GM19324 (cell line): ENCODE measurements around the gene SUPT6H.
"Not testable (repeated sequence)": the region's sequence is repeated elsewhere in the genome, so short reads cannot be mapped to it uniquely, and the experiment has no call there.

ENCODE experiments used
- ATAC-seq: cut with Tn5 transposase; IDR thresholded peaks from one replicate; pipeline ENCODE4 v1.9.1; 2021; ENCODE audit warnings: mild to moderate bottlenecking, moderate library complexity; ENCODE audit not compliant: unreplicated experiment, low FRiP score

Gene SUPT6H

DNA sequence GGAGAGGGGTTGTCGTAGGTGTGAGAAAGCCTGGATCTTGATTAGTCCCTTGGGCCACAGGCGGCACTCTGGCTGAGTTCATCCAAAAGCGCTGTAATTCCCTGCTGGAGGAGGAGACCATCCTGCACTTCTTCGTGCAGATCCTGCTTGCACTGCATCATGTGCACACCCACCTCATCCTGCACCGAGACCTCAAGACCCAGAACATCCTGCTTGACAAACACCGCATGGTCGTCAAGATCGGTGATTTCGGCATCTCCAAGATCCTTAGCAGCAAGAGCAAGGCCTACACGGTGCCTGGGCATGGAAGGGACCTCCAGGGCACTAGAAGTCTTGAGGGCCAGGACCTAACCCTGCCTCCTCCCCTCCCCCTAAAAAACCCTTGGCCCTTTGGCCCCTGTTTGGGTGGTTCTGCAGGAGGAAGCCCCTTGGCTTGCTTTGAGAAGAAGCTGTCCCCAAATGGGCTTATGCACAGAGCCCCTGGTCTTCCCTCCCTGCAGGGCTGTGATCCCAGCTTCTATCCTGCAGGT, 72.8 kb downstream of the SUPT6H start:
- ATAC-seq, result no peak

DNA sequence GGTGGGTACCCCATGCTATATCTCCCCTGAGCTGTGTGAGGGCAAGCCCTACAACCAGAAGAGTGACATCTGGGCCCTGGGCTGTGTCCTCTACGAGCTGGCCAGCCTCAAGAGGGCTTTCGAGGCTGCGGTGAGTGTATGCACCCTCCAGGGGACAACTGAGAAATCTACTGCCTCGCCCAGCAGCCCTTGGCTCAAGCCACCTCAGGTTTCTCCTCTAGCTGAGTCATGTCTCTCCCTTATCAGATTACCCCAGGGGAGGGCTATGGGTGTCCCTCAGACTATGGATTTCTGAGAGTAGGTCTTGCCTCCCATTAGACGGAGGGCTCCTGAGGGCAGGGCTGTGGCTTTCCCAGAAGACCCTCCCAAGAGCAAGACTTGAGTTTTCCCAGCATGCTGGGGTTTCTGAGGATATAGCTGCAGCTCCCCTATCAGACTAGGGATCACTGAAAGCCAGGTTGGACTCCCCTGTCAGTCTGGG, 73.3 kb downstream of the SUPT6H start:
- no peak for ATAC-seq

DNA sequence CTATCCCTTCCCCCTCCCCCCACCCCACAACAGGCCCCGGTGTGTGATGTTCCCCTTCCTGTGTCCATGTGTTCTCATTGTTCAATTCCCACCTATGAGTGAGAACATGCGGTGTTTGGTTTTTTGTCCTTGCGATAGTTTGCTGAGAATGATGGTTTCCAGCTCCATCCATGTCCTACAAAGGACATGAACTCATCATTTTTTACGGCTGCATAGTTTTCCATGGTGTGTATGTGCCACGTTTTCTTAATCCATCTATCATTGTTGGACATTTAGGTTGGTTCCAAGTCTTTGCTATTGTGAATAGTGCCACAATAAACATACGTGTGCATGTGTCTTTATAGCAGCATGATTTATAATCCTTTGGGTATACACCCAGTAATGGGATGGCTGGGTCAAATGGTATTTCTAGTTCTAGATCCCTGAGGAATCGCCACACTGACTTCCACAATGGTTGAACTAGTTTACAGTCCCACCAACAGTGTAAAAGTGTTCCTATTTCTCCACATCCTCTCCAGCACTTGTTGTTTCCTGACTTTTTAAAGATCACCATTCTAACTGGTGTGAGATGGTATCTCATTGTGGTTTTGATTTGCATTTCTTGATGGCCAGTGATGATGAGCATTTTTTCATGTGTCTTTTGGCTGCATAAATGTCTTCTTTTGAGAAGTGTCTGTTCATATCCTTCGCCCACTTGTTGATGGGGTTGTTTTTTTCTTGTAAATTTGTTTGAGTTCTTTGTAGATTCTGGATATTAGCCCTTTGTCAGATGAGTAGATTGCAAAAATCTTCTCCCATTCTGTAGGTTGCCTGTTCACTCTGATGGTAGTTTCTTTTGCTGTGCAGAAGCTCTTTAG, 74.1 kb downstream of the SUPT6H start:
- not testable (repeated sequence) for ATAC-seq

DNA sequence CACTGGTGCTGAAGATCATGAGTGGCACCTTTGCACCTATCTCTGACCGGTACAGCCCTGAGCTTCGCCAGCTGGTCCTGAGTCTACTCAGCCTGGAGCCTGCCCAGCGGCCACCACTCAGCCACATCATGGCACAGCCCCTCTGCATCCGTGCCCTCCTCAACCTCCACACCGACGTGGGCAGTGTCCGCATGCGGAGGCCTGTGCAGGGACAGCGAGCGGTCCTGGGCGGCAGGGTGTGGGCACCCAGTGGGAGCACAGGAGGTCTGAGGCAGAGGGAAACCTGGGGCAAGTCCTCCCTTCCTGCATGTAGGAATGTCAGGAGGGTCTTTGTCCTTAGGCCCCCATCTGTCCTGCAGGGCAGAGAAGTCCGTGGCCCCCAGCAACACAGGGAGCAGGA, 75.3 kb downstream of the SUPT6H start:
- no peak for ATAC-seq

DNA sequence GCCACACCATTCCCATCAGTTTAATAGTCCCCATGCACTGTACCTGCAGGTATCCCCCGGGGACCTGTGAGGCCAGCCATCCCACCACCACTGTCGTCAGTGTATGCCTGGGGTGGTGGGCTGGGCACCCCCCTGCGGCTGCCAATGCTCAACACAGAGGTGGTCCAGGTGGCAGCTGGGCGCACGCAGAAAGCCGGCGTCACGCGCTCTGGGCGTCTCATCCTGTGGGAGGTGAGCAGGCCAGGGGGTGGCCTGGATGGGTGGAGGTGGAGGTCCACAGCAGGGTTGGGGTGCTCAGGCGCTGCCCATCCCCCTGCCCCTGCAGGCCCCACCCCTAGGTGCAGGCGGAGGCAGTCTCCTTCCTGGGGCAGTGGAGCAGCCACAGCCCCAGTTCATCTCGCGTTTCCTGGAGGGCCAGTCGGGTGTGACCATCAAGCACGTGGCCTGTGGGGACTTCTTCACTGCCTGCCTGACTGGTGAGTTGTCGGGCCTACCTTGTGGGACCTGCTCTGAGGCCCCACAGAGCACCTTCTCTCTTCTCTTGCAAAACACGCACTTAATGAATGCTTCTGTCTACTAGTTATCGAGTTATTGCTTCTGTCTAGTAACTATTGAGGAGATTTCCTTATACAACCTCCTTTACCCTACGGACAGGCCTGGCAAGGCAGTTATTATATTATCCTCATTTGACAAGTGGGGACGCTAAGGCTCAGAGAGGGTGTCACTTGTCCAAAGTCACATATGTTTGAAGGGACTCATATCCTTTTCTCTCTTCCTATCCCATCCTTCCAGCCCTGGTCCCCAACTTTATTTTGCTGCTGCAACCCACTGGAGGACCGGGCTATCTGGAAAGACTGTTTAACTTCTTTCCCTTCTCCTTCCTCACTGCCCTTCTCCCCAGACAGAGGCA, 76.0 kb downstream of the SUPT6H start:
- ATAC-seq, result peak; percentile 48

DNA sequence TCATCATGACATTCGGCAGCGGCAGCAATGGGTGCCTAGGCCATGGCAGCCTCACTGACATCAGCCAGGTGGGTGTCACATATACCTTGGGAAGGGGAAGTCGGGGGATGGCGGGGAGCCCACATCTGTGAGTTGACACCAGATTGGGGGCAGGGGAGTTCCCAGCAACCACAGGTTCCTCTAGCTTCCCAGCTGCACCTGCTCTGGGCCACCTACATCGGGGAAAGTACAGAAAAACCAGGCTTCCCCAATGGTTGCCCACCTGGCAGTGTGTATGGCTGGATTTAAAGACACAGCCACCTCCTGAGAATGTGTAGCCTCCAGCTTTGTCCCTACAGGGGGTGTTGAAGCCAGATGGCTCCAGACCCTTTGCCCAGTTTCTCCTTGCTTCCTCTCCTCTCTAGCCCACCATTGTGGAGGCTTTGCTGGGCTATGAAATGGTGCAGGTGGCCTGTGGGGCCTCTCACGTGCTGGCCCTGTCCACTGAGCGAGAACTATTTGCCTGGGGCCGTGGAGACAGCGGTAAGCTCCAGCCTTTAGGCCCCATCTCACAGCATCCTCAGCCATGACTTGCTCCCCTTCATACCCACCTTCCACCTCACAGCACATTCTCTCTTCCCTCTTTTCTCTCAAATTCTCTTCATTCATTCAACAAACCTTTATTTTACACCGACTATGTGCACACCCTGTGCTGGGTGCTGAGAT, 76.8 kb downstream of the SUPT6H start:
- no peak for ATAC-seq

DNA sequence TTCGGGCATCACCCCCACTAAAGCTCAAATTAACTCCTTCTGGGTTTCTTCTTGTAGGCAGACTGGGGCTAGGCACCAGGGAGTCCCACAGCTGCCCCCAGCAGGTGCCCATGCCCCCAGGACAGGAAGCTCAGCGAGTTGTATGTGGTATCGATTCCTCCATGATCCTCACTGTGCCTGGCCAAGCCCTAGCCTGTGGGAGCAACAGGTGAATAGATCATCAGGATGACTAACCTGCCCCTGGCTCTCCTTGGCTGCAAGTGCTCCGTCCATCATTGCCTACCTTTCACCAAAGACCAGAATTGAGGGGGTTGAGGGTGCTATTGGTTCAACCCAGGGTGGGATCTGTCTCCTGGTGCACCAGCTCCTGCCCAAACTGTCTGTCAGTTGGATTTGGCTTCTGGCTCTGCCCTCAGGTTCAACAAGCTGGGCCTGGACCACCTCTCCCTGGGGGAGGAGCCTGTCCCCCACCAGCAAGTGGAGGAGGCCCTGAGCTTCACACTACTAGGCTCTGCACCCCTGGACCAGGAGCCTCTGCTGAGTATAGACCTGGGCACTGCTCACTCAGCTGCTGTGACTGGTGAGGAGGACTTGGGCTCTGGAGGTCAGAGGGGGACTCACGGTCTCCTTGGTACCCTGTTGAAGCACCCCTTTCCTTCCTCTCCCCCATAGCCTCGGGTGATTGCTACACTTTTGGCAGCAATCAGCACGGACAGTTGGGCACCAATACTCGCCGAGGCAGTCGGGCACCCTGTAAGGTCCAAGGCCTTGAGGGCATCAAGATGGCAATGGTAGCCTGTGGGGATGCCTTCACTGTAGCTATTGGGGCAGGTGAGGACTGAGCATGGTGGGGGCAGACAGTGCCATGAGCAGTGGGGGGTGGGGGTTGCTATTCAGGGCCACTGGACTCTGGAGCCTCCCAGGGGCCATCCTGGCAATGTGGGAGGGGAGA, 78.7 kb downstream of the SUPT6H start:
- no peak for ATAC-seq

DNA sequence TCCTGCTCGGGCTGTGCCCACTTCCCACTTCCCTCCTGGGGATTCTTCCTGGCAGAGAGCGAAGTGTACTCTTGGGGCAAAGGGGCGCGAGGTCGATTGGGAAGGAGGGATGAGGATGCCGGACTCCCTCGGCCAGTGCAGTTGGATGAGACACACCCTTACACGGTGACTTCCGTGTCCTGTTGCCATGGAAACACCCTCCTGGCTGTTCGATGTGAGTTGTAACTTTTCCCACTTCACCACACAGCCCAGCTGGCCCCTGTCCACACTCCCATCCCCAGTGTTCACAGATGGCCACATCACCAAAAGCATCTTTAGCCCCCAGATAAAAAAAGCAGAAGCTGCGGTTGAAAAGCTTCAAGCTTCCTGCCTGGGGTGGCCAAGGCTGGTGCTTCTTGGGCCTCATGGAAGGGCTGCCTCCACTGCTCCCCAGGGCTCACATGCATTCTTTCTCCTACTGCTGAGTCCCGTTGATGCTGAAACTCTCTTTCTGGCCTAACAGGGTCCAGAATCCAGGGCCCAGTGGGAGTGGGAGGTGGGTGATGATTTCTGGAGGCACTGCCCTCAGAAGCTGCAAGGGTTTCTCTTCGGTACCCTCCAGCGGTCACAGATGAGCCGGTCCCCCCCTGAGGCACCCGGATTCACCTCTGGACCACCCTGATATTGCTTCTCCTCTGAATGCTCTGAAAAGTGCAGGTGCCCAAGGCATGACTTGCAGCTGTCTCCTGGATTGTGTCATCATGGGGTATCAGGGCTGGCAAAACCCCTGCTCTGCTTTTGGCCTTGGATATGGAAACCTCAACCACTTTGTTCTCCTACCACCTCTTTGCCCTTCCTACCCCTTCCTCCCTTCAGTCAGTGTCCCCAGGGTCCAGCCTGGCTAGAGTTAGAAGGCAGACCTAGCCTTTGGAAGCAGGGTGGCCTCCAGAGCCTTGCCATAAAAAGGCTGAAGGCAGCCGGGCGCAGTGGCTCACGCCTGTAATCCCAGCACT, 79.6 kb downstream of the SUPT6H start:
- no peak for ATAC-seq

DNA sequence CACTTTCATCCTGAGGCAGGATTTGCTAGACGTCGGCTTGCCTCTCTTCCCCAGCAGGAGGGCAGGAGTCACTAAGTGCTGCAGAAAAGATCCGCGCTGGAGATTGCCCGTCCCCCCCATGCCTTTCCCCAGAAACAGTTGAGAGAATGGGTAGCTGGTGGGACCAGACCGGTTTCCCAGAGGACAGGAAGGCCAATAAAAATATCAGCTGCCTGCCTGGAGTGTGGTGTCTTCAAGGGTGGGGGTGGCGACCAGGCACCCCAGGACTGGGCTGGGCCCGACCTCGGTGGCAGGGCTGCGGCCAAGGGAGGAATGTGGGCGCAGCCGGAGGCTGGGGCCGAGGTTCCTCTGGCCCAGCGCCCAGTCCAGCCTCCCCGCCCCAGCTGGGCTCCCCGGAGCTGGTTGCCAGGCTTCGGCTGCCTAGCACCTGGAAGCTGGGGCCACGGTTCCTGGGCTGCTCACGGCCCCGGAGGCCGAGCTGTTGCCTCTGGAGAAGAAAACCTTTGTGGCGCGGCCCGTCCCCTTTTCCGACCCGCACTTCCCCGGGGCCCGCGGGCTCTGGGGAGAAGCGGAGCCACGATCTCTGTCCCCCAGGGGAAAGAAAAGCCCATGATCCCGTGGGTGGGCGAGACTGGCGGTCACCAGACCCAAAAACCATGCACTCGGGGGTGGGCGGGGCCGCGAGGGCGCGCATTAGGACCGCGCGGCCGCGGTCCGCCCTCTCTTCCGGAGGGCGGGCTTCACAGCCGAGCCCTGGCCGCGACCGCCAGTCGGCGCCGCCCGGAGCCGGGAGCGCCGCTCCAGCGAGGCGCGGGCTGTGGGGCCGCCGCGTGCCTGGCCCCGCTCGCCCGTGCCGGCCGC, 81.5 kb downstream of the SUPT6H start, which contains the start of gene TRAF4:
Gene TRAF4 (plus strand): TSS at position 769 of the 861 bp plus-strand sequence. CDS start 102 bp downstream, outside the sequence.
- peak; percentile 73 for ATAC-seq

DNA sequence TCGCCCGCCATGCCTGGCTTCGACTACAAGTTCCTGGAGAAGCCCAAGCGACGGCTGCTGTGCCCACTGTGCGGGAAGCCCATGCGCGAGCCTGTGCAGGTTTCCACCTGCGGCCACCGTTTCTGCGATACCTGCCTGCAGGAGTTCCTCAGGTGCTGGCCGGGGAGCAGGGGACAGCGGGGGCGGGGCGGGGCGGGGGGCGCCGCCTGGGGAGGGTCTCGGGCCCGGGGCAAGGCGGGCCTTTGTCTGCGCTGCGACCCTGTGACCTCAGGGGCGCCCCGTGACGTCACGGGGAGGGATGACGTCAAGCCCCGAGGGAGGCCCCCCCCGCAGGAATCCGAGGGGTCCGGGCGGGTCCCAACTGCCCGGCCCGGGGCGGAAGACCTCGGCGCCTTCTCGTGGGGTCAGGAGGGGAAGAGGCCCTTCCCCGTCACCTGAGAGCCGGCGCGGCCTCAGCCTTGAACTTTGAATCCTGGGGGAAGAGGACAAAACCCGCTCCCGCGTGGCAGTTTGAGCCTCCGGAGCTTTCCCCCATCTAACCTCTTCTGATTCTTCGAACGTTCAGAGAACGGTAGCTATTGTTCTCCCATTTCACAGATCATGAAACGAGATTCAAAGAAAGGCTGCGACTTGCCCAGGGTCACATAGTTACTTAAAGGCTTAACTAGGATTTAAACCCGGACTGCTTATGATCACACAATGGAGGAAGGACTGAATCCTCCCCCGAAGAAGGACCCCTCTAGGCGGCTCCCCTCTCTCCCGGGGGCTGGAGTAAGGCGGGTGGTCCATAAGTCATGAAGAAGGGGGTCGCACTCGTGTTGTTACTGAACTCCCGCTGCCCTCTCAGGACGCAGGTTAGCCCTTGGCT, 82.3 kb downstream of the SUPT6H start:
- ATAC-seq, result peak; percentile 25

DNA sequence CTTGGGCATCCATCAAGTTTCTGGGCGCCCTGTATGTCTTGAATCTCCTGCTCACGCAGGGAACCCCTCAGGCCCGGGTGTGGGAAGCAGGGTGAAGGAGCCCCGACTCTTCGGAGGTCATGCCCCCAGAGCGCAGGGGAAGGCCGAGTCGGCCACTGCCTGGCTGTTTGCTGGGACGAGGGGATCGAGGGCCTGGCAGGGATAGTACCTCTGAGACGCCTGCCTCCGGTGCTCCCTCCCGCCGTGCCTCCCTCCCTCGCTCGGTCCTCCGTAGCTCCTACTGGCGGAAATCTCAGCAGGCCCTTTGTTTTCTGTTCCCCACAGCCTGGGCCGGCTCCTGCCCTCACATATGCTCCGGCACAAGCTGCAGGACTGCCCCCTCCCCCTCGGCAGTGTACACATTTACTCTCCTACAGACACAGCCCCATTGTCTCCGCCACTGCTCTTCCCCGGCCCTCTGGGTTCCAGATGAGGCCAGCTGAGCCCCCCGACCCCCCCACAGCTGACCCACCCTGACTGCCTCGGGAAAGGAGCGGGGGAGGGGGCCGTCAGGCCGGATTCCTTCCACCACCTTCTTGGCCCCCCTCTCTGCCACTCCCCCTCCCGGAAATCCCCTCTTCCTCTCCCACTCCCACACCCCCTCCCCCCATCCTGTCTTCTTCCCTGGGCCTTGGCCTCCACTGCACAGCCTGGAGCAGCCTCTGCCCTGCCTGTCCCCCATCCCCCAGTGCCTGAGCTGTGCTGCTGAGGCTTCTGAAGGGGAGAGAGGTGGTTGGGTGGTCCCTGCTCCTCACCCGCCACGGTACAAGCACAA, 83.2 kb downstream of the SUPT6H start:
- no peak for ATAC-seq

DNA sequence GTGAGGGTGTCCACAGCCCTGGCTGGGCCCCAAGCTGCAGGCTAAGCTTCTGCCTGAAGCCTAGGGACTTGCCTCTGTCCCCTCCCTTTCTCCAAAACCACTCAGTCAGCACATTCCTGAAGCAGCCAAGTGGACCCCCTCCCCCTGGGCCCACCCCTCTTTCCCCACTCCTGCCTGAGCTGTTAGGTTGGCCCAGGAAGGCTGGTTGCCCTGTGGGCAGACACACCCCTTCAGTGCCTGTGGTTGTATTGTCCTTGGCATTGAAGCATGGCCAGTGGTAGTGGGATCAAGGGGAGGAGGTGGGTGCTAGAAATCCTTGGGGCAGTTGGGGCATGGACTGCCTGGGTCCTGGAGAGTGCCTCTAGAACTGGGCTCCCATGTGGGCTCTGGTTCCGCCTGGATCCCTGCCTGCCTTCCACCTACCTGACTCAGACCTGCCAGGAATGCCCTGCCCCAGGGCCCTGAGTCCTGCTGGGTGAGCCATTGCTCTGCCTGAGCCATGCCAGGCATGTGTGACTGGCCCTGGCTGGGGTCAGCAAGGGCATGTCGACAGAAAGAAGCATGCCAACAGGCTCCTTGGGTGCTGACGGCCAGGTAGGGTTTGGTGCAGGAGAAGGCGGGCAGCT, 83.9 kb downstream of the SUPT6H start:
- no peak for ATAC-seq

DNA sequence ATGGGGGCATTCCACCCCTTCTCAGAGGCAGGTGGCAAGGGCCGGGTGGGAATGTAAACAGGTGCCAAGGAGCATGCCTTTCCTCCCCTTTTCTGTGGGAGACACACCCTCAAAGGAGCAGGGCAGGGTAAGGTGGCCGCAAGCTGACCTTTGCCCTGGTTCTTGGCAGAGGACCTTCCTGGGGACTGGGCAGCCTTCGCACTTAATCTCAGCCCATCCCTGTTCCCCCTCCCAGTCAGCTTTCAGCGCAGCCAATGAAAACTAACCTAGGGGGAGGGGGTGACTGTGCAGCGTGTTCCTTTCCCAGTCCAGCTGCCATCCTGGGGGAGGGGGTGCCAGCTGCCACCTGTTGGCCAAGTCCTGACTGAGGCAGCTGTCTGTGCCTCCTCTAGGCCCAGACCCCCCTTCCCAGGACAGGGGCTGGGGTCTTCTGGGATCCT, 84.6 kb downstream of the SUPT6H start:
- ATAC-seq, result no peak

DNA sequence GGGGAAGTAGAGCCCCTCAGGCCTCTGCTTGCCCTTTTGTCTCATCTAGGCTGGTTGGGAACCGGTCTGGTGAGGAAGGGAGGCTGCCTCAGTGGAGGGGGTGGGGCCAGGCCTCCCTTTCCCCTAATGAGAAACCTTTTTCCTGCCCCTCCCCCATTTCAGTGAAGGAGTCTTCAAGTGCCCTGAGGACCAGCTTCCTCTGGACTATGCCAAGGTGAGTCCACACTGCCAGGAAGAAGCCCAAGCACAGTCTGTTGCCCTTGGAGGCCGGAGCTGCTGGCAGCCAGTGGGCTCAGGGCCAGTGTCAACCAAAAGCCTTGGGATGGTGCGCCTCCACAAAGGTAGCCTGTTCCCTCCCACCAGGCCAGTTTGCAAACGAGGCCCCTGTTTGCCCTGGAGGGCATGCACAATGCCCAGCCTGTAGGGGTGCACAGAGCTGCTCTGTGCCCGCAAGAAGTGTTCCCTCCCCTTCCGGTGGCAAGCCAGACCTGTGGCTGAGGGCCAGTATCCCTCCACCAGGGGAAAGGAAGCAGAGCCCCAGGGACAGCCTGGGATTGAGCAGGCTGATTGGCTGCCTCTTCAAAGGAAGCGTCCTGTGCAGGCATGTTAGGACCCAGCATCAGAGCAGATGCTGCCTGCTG, 85.2 kb downstream of the SUPT6H start:
- ATAC-seq, result no peak
